Measurements from ENCODE around the gene SRP9.

GRCh38 chr1:225825607-225826007 lies 48.0 kb downstream of the SRP9 start:
- no peak for TF ChIP-seq POLR2A (IDR thresholded peaks at IDR 0.05; ENCODE audit: low read length)
- TF ChIP-seq GATA1 (IDR thresholded peaks at IDR 0.05; ENCODE audit: low read depth, low read length), result no peak
